BE2C (cell line): ENCODE measurements around the gene IGF2BP2.

Experiments used
- DNase-seq: peaks from one replicate; pipeline ENCODE4 v3.0.0-alpha.2; 2020
- H3K27me3 ChIP-seq: fragments of 250-450 bp; sonication (Bioruptor Pico); 2 replicates; pipeline ENCODE4 v1.5.1; 2020; ENCODE audit warnings: mild to moderate bottlenecking
- H3K36me3 ChIP-seq: fragments of 250-450 bp; sonication (Bioruptor Pico); 2 replicates; pipeline ENCODE4 v1.5.1; 2020; ENCODE audit warnings: mild to moderate bottlenecking
- H3K4me1 ChIP-seq: fragments of 250-450 bp; sonication (Bioruptor Pico); 2 replicates; pipeline ENCODE4 v1.5.1; 2020
- H3K4me3 ChIP-seq: 2 replicates; pipeline ENCODE4 v1.5.1; 2011; ENCODE audit warnings: low read depth, low read length
- H3K9me3 ChIP-seq: fragments of 250-450 bp; sonication (Bioruptor Pico); 2 replicates; pipeline ENCODE4 v1.5.1; 2020
- CTCF ChIP-seq: IDR thresholded peaks from 2 replicates; pipeline ENCODE4 v1.5.1; 2012; ENCODE audit warnings: mild to moderate bottlenecking, low read depth, low read length

IGF2BP2 gene

GRCh38 chr3:185729337-185730055, 95.3 kb downstream of the IGF2BP2 start:
- no peaks in the 10 kb centered on the region for H3K9me3 ChIP-seq
- no peak overlapping the region for H3K4me3 ChIP-seq
- H3K27me3 ChIP-seq = peaks cover 16% of the 10 kb centered on the region
- H3K4me1 ChIP-seq = no peaks in the 10 kb centered on the region
- DNase-seq = no peak
- no peak for TF ChIP-seq CTCF
- no peaks in the 10 kb centered on the region for H3K36me3 ChIP-seq

- Histone ChIP-seq H3K27me3 (peaks cover 24% of the 10 kb centered on the region), H3K9me3 (no peaks in the 10 kb centered on the region), H3K36me3 (no peaks in the 10 kb centered on the region), H3K4me3 (no peak overlapping the region), H3K4me1 (no peaks in the 10 kb centered on the region)
- no peak for TF ChIP-seq CTCF
- DNase-seq = no peak
Measured at GRCh38 chr3:185728630-185729336, 96.1 kb downstream of the IGF2BP2 start.

DNA sequence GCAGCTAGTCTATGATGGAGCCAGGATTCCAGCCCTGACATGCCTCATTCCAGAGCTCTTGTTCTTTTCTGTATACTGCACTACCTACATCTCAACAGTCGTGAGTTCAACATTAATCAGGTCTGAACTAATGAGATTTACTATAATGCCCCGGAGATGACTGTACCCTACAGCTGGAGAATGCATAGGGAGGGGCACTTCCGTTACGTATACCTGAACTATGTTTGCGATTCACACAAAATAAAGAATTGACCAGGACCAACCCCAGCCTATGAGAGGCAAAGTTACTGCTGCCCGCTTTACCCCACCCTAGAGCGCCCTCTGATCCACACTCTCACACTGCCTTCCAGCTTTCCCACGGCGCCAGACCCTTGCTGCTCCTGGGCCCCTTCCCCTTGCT, 97.0 kb downstream of the IGF2BP2 start:
- TF ChIP-seq CTCF = no peak
- peaks cover 33% of the 10 kb centered on the region for H3K27me3 ChIP-seq
- no peak overlapping the region for H3K4me3 ChIP-seq
- no peaks in the 10 kb centered on the region for H3K36me3 ChIP-seq
- H3K4me1 ChIP-seq = no peaks in the 10 kb centered on the region
- H3K9me3 ChIP-seq = no peaks in the 10 kb centered on the region
- DNase-seq = no peak

DNA sequence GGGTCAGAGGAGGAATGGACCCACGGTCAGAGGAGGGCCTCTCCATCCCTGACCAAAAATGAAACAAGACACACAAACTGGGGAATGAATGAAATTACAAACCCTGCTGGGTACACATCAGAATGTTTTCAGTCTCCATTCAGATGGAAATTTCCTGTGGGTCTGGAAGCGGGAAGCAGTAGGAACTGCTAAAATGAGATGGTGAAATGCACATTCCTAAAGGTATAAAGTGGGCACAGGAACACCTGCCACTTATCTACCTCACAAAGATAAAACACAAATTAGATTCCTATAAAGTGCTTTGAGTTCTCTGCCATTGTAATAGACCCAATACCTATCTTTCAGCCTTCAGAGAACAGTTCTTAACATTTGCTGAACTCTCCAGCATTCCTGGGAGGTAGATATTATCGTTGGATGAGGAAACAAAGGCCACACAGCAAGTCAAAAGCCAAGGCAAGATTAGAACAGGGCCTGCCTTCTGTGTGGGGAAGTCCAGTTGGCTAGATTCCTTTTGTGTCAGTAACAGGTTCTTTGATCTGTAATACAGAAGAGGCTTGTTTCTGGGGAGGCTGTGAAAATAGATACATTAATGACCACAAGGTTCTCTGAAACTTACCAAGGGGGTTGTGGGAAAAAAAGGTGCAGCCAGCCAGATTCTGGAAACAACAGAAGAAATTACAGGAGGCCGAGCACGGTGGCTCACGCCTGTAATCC, 98.4 kb downstream of the IGF2BP2 start:
- TF ChIP-seq CTCF = no peak
- no peaks in the 10 kb centered on the region for H3K9me3 ChIP-seq
- no peaks in the 10 kb centered on the region for H3K36me3 ChIP-seq
- peaks cover 39% of the 10 kb centered on the region for H3K27me3 ChIP-seq
- H3K4me3 ChIP-seq = no peak overlapping the region
- H3K4me1 ChIP-seq = no peaks in the 10 kb centered on the region
- no peak for DNase-seq

DNA sequence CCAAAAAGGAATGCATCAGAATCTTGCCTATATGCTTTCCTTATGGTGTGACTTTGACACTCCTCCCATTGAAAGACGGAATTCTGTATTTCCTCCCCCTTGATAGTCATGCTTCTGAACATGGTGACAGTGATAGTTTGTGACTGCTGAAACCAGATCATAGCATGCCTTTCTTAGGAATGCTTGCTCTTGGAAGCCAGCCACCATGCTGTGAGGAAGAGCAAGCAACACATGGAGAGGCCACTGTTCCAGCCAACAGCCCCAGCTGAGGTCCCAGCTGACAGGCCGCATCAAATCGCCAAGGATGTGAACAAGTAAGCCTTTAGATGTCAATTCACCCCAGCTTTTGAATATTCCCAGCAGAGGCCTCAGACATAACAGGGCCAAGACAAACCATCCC, 100.1 kb downstream of the IGF2BP2 start:
- no peaks in the 10 kb centered on the region for H3K9me3 ChIP-seq
- DNase-seq = no peak
- no peaks in the 10 kb centered on the region for H3K4me1 ChIP-seq
- H3K36me3 ChIP-seq = no peaks in the 10 kb centered on the region
- H3K27me3 ChIP-seq = peaks cover 39% of the 10 kb centered on the region
- TF ChIP-seq CTCF = no peak
- no peak overlapping the region for H3K4me3 ChIP-seq

DNA sequence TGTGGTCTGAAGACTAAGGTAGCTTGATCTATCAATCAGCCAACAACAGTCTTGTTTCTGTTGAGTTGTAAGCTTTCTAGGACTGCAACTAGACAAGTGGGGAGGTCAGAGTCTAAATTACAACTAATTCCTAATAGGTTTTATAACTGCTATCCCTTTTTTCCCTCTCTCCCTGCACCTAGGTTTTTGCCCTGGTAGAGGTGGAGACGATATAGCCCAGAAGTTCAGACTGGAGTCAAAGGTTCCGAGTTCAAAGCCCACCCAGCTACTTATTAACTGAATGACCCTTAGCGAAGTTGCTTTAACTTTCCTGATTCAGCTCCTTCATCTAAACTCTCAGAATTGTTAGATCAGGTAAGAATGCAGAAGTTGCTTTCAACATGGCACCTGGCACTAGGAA, 100.6 kb downstream of the IGF2BP2 start:
- H3K9me3 ChIP-seq = no peaks in the 10 kb centered on the region
- no peak for TF ChIP-seq CTCF
- H3K4me1 ChIP-seq = no peaks in the 10 kb centered on the region
- H3K27me3 ChIP-seq = peaks cover 39% of the 10 kb centered on the region
- DNase-seq = no peak
- H3K36me3 ChIP-seq = no peaks in the 10 kb centered on the region
- H3K4me3 ChIP-seq = no peak overlapping the region
